Effector memory CD4-positive, alpha-beta T cell (primary cell): Measurements from ENCODE around the gene AVEN.

Source experiments
- DNase-seq, 3 donors: peaks; one replicate each; pipeline ENCODE4 v3.0.0-alpha.2; 2020
- H3K27ac ChIP-seq: 2 replicates; pipeline ENCODE4 v1.7.0; 2013; ENCODE audit warnings: mild to moderate bottlenecking, low read length, moderate library complexity; ENCODE audit not compliant: insufficient read depth, poor library complexity, severe bottlenecking
- H3K27me3 ChIP-seq: replicated peaks from 2 replicates; pipeline ENCODE4 v1.7.0; 2013; ENCODE audit warnings: mild to moderate bottlenecking, low read length; ENCODE audit not compliant: insufficient read depth, control insufficient read depth, poor library complexity, severe bottlenecking
- H3K36me3 ChIP-seq: 2 replicates; pipeline ENCODE4 v1.7.0; 2013; ENCODE audit warnings: mild to moderate bottlenecking, low read length, moderate library complexity; ENCODE audit not compliant: control insufficient read depth, insufficient read depth
- H3K4me1 ChIP-seq: 2 replicates; pipeline ENCODE4 v1.7.0; 2013; ENCODE audit warnings: low read length, mild to moderate bottlenecking; ENCODE audit not compliant: control insufficient read depth, insufficient read depth, poor library complexity, severe bottlenecking
- H3K4me3 ChIP-seq: 2 replicates; pipeline ENCODE4 v1.7.0; 2013; ENCODE audit warnings: low read length, low read depth, mild to moderate bottlenecking; ENCODE audit not compliant: insufficient read depth, poor library complexity, severe bottlenecking
- H3K9me3 ChIP-seq: 2 replicates; pipeline ENCODE4 v1.7.0; 2013; ENCODE audit warnings: mild to moderate bottlenecking, low read length, moderate library complexity; ENCODE audit not compliant: control insufficient read depth

AVEN gene

DNA sequence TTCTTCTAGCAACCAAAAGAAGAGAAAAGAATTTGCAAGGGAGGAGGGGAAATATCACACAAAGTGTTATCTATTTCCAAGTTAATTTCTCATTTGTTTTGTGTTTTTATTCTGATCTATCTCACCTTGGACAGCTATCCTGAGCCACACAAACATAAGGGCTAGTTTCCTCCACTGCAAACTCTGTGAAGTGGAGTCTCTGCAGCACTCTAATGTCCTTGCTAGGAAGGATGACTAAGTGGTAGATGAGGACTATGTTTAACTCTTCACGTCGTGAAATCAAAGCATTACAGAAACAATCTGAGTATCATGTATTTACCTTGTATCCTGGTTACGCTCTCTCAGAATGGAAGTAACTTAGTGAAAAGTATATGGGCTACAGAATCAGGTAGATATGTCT is 104.6 kb downstream of the AVEN start:
- no peaks in the 10 kb centered on the region for H3K27me3 ChIP-seq
- no peaks in the 10 kb centered on the region for H3K9me3 ChIP-seq
- H3K4me1 ChIP-seq: no peaks in the 10 kb centered on the region
- no peak for DNase-seq
- no peak overlapping the region for H3K27ac ChIP-seq
- H3K4me3 ChIP-seq: no peak overlapping the region
- H3K36me3 ChIP-seq: no peaks in the 10 kb centered on the region

DNA sequence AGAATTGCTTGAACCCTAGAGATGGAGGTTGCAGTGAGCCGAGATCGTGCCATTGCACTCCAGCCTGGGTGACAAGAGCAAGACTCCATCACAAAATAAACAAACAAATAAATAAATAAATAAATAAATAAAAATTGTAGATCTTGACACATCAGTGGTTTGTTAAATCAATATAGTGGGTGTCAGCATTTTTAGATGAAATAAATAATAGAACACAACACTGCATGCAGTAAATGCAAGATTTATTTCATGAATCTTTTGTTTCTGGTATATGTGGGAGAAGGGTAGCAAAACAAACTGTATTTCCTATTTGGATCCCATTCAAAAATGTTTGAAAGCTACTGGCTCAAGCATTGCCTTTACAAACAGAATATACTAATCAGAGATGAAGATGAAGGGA is 106.3 kb downstream of the AVEN start:
- no peaks in the 10 kb centered on the region for H3K4me1 ChIP-seq
- no peak overlapping the region for H3K4me3 ChIP-seq
- H3K27me3 ChIP-seq: no peaks in the 10 kb centered on the region
- DNase-seq: no peak
- no peaks in the 10 kb centered on the region for H3K9me3 ChIP-seq
- no peak overlapping the region for H3K27ac ChIP-seq
- H3K36me3 ChIP-seq: no peaks in the 10 kb centered on the region

DNA sequence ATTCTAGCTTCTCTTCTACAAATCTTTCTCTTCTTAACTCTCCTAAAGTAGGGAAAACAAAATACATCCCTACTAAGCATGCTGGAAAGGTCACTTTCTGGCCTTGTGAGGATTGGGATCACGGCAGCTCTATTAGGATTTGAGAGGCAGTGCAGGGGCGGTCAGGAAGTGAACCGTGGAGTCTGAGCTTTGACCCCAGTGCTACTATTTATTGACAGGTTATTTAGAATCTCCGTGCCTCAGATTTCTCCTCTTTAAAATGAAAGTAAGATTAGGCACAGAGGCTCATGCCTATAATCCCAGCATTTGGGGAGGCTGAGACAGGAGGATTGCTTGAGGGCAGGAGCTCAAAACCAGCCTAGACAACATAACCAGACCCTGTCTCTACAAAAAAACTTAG is 112.7 kb downstream of the AVEN start:
- no peak overlapping the region for H3K27ac ChIP-seq
- H3K4me1 ChIP-seq: no peaks in the 10 kb centered on the region
- no peak for DNase-seq
- no peaks in the 10 kb centered on the region for H3K9me3 ChIP-seq
- H3K36me3 ChIP-seq: no peaks in the 10 kb centered on the region
- H3K27me3 ChIP-seq: no peaks in the 10 kb centered on the region
- no peak overlapping the region for H3K4me3 ChIP-seq

DNA sequence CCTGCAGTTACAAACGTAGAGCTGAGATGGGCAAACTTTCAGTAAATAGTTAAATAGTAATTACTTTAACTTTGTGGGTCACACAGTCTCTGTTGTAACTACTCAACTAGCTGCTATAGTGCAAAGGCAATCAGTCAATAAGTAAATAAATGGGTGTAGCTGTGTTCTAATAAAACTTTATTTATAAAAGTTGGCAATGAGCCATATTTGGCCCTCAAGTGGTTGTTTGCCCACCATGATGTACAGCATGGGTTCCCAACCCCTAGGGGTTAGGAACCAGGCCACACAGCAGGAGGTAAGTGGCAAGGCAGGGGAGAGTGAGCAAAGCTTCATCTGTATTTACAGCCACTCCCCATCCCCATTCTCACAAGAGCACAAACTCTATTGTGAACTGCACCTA is 115.6 kb downstream of the AVEN start:
- H3K36me3 ChIP-seq: no peaks in the 10 kb centered on the region

DNA sequence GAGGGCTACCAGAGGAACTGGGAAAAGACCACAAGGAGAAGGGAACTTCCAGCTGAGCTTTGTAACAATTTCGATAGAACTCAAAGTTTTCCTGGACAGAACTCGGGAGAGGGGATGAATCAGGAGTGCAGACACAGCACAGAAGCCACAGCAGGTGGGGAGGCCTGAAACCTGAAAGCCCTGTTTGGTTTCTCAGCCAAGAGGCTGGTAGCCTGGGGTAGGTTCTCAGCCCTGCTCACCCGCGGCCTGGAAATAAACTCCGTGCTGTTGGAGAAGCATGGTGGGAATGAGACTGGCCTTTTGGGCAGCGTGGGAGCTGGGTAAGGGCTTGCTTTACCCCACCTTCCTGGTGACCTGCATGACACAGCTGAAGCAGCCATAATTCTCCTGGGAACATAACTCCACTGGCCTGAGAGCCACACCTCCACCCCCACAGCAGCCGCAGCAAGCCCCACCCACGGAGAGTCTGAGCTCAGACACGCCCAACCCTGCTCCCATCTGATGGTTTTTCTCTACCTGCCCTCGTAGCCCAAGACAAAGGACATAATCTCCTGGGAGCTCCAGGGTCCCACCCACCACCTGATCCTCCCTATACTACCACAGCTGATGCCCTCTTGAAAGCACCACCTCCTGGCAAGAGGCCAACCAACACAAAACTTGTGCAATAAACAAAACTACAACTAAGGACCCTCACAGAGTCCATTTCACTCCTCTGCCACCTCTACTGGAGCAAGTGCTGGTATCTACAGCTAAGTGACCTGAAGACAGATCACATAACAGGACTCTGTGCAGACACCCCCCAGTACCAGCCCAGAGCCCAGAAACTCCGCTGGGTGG is 123.2 kb downstream of the AVEN start:
- H3K9me3 ChIP-seq: no peaks in the 10 kb centered on the region
- H3K27ac ChIP-seq: no peak overlapping the region
- no peak overlapping the region for H3K4me3 ChIP-seq
- H3K36me3 ChIP-seq: no peaks in the 10 kb centered on the region
- H3K27me3 ChIP-seq: no peaks in the 10 kb centered on the region
- no peaks in the 10 kb centered on the region for H3K4me1 ChIP-seq
- DNase-seq: no peak

More for the DNA sequence above, 115.6 kb downstream of the AVEN start:
- H3K27ac ChIP-seq: no peak overlapping the region
- no peaks in the 10 kb centered on the region for H3K27me3 ChIP-seq
- no peaks in the 10 kb centered on the region for H3K4me1 ChIP-seq
- H3K9me3 ChIP-seq: no peaks in the 10 kb centered on the region
- no peak for DNase-seq
- H3K4me3 ChIP-seq: no peak overlapping the region

DNA sequence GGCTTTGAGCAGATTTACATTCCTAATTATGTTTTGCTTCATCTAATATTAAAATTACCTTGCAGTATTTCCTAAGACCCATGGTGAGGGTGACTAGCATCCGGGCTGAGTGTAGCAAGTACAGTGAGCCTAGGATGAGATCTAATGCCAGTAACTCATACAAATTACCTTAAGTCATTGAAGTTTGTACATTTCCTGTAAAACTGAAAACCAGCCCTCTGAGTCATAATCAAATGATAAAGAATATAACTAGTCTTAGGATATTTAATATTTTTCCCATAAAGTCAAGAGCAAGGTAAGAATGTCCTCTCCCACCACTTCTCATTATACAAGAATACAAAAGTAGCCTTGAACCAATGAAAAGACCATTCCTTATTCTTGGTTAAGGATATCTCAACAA is 125.5 kb downstream of the AVEN start:
- DNase-seq: no peak
- no peaks in the 10 kb centered on the region for H3K36me3 ChIP-seq
- H3K9me3 ChIP-seq: no peaks in the 10 kb centered on the region
- no peaks in the 10 kb centered on the region for H3K27me3 ChIP-seq
- no peak overlapping the region for H3K4me3 ChIP-seq
- H3K27ac ChIP-seq: no peak overlapping the region
- no peaks in the 10 kb centered on the region for H3K4me1 ChIP-seq

DNA sequence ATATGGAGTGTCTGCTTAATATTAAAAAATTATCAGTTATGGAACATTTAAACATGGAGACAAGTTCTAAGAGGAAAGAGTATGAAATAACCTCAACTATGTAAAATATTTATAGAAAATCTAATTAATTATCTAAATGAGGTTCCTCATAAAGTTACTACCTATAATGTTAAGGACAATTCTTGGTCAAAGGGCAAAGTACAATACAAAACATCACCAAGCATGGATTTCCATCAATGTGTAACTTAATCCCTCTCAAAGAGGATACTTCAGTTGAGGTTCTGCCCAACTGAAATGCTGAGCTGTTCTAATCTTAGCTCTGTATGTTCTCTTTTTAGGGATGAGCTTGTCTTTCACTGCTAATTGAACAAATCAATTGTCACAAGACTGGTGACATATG is 126.7 kb downstream of the AVEN start:
- Histone ChIP-seq H3K27me3 (no peaks in the 10 kb centered on the region), H3K4me1 (no peaks in the 10 kb centered on the region), H3K27ac (no peak overlapping the region), H3K4me3 (no peak overlapping the region), H3K9me3 (no peaks in the 10 kb centered on the region), H3K36me3 (no peaks in the 10 kb centered on the region)
- DNase-seq: no peak

DNA sequence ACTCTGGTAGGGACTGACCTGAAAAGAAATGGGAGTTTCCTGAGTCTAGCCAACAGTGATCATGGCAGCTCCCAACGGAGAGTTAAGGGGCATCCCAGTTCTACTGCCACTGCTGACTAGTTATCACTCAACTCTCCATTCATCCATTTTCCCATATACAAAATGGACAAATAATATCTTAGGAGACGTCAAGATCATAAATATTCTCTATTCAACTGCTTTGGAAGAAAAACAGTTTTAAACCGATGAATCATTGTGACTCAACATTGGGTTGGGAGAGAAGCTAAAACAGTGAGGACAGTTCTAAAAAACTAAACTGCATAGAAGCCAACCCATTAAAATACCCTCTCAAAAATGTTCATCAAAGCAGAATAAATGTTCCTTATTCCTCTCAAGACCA is 128.3 kb downstream of the AVEN start:
- Histone ChIP-seq H3K4me3 (no peak overlapping the region), H3K27ac (no peak overlapping the region), H3K36me3 (no peaks in the 10 kb centered on the region), H3K4me1 (no peaks in the 10 kb centered on the region), H3K27me3 (no peaks in the 10 kb centered on the region), H3K9me3 (no peaks in the 10 kb centered on the region)
- DNase-seq: no peak

DNA sequence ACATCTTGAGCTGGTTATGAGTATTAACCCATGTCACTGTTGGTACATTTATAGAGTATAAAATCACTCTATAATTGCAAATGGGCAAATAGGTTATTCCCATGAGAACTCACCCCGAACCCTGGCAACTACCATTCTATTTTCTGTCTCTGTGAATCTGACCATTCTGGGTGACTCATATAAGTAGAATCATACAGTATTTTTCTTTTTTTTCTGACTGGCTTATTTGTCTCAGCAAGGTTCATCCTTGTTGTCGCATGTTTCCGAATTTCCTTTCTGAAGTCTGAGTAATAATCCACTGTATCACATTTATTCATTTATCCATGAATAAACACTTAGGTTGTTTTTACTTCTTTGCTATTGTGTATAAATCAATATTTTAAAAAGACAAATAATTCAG is 130.6 kb downstream of the AVEN start:
- Histone ChIP-seq H3K4me1 (no peaks in the 10 kb centered on the region), H3K27me3 (no peaks in the 10 kb centered on the region)
- no peak for DNase-seq

DNA sequence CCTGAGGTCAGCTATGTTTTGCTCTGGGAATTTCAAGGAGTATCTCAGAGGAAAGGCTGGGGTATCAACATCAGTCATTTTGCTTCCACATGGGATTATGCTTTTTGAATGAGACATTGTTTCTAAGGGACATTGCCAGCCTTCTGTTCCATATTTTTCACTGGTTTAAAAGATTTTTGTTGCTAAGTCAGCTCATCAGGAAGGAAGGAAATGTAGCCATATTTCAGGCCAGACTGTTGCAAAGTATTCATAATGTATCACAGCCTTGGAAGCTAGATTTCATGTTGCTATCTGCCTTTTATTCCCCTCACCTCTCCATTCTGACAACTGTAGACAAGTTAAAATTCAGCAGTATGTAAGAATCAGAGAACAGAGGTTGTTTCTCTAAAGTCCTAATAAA is 131.7 kb downstream of the AVEN start:
- Histone ChIP-seq H3K27me3 (no peaks in the 10 kb centered on the region), H3K9me3 (no peaks in the 10 kb centered on the region), H3K4me3 (no peak overlapping the region), H3K4me1 (no peaks in the 10 kb centered on the region), H3K36me3 (no peaks in the 10 kb centered on the region), H3K27ac (no peak overlapping the region)
- no peak for DNase-seq

More for the DNA sequence above, 130.6 kb downstream of the AVEN start:
- Histone ChIP-seq H3K9me3 (no peaks in the 10 kb centered on the region), H3K27ac (no peak overlapping the region), H3K36me3 (no peaks in the 10 kb centered on the region), H3K4me3 (no peak overlapping the region)
